Panc1 (cell line): Measurements from ENCODE around the gene IL7R. TPM values are rescaled to one million over a fixed set of nuclear protein-coding genes. Genes with fewer than 3 reads are reported as not detected.

Experiments
- ATAC-seq: fragments of 200-7000 bp; cut with Tn5 transposase; 2 replicates; pipeline ENCODE4 v1.9.1; 2020; ENCODE audit warnings: mild to moderate bottlenecking, moderate library complexity
- BruUV-seq: library from RNA; stranded (reverse); fragments of 400-500 nt; replicated peaks from 2 replicates; lab custom pipeline; 2021; lab: Mats Ljungman, UMichigan
- CTCF ChIA-PET: fragments of 300-600 bp; sonication (Branson Sonifier 250); formaldehyde crosslinking; loops from one replicate; lab custom pipeline; 2022; ENCODE audit warnings: antibody characterized with exemption; lab: Charles Lee
- POLR2A ChIA-PET: fragments of 300-600 bp; sonication (Branson Sonifier 250); formaldehyde crosslinking; loops from one replicate; lab custom pipeline; 2022; ENCODE audit warnings: antibody characterized with exemption; lab: Charles Lee
- DNase-seq: peaks from one replicate; pipeline ENCODE4 v3.0.0-alpha.2; 2010; ENCODE audit warnings: low read depth, low spot score
- H3K27ac ChIP-seq: 2 replicates; pipeline ENCODE4 v1.5.1; 2011; ENCODE audit warnings: mild to moderate bottlenecking, low read length, inconsistent platforms
- H3K27me3 ChIP-seq: fragments of 200-500 bp; sonication (Bioruptor generic); 2 replicates; pipeline ENCODE4 v1.6.0; 2014; ENCODE audit warnings: low read length, inconsistent platforms; ENCODE audit not compliant: control insufficient read depth, insufficient read depth
- H3K36me3 ChIP-seq: fragments of 200-500 bp; sonication (Bioruptor generic); 2 replicates; pipeline ENCODE4 v1.5.1; 2014; ENCODE audit warnings: inconsistent platforms, mild to moderate bottlenecking, low read length, moderate library complexity; ENCODE audit not compliant: control insufficient read depth, insufficient read depth
- H3K4me1 ChIP-seq: 2 replicates; pipeline ENCODE4 v1.5.1; 2011; ENCODE audit warnings: inconsistent platforms, mild to moderate bottlenecking, low read length, moderate library complexity; ENCODE audit not compliant: control insufficient read depth, insufficient read depth
- H3K4me3 ChIP-seq, 2 experiments: 2 replicates each; pipeline ENCODE4 v1.5.1; 2011 to 2012; ENCODE audit warnings: low read depth in 2 of 2, low read length in 2 of 2, mild to moderate bottlenecking in 2 of 2, inconsistent platforms in 1 of 2, moderate library complexity in 1 of 2
- H3K9me3 ChIP-seq: fragments of 200-500 bp; sonication (Bioruptor generic); 2 replicates; pipeline ENCODE4 v1.5.1; 2014; ENCODE audit warnings: low read depth, mild to moderate bottlenecking, inconsistent platforms, low read length, moderate library complexity; ENCODE audit not compliant: control insufficient read depth, insufficient read depth
- POLR2AphosphoS5 ChIP-seq: IDR thresholded peaks from 2 replicates; pipeline ENCODE4 v1.6.1; 2012; ENCODE audit warnings: mild to moderate bottlenecking, low read depth, low read length, moderate library complexity
- SIN3A ChIP-seq: IDR thresholded peaks from 2 replicates; pipeline ENCODE4 v1.6.1; 2012; ENCODE audit warnings: low read depth, mild to moderate bottlenecking, low read length, moderate library complexity, borderline replicate concordance; ENCODE audit not compliant: insufficient read depth
- TCF7L2 ChIP-seq: IDR thresholded peaks from 2 replicates; pipeline ENCODE4 v1.6.1; 2011; ENCODE audit warnings: mild to moderate bottlenecking, low read depth, low read length, inconsistent platforms
- in situ Hi-C: cut with HindIII; loops from 2 replicates; pipeline ENCODE4 v1.10.0; 2016; ENCODE audit warnings: low sequenced_read_pairs, low pct_unique_long_range_greater_than_20kb
- intact Hi-C: fragments of 100-400 bp; cut with micrococcal nuclease; formaldehyde crosslinking; loops from one replicate; pipeline ENCODE4 v1.10.0; 2022; ENCODE audit not compliant: unreplicated experiment
- total RNA-seq: library from RNA; stranded (reverse); gene quantifications from one replicate; pipeline ENCODE4 v1.2.1, GENCODE V29; 2021; ENCODE audit not compliant: unreplicated experiment
- TF ChIP-seq, protein P1 (sequence below), 2 experiments: IDR thresholded peaks; 2 replicates each; pipeline ENCODE4 v1.6.1; 2011 to 2012; ENCODE audit warnings: low read depth in 2 of 2, control low read depth in 1 of 2, low read length in 1 of 2, mild to moderate bottlenecking in 1 of 2, moderate library complexity in 1 of 2; ENCODE audit not compliant: insufficient read depth in 1 of 2
- TF ChIP-seq, protein P2 (sequence below): fragments of 450-650 bp; IDR thresholded peaks from 2 replicates; pipeline ENCODE4 v1.5.1; 2017; ENCODE audit warnings: mild to moderate bottlenecking

IL7R gene
- total RNA-seq, 1 experiment from 2014 or later, result 0.90 TPM

DNA sequence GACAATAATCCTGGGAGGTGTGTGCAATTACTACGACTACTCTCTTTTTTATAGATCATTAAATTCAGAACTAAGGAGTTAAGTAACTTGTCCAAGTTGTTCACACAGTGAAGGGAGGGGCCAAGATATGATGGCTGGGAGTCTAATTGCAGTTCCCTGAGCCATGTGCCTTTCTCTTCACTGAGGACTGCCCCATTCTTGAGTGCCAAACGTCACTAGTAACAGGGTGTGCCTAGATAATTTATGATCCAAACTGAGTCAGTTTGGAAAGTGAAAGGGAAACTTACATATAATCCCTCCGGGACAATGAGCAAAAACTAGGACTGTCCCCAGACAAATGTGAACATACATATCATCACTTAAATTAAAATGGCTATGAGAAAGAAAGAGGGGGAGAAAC is 20.2 kb downstream of the IL7R start:
- no peak overlapping the region for H3K27ac ChIP-seq
- intact Hi-C loops (no loop called here), in situ Hi-C loops (no loop called here)
- ChIA-PET POLR2A (no interaction called here), CTCF (no interaction called here)
- H3K4me3 ChIP-seq, result no peak overlapping the region
- no peaks in the 10 kb centered on the region for H3K27me3 ChIP-seq
- H3K4me1 ChIP-seq, result no peaks in the 10 kb centered on the region
- no TSS peak for BruUV-seq
- H3K36me3 ChIP-seq, result no peaks in the 10 kb centered on the region
- H3K9me3 ChIP-seq, result no peaks in the 10 kb centered on the region
- DNase-seq, result no peak
- TF ChIP-seq, protein P1, sequence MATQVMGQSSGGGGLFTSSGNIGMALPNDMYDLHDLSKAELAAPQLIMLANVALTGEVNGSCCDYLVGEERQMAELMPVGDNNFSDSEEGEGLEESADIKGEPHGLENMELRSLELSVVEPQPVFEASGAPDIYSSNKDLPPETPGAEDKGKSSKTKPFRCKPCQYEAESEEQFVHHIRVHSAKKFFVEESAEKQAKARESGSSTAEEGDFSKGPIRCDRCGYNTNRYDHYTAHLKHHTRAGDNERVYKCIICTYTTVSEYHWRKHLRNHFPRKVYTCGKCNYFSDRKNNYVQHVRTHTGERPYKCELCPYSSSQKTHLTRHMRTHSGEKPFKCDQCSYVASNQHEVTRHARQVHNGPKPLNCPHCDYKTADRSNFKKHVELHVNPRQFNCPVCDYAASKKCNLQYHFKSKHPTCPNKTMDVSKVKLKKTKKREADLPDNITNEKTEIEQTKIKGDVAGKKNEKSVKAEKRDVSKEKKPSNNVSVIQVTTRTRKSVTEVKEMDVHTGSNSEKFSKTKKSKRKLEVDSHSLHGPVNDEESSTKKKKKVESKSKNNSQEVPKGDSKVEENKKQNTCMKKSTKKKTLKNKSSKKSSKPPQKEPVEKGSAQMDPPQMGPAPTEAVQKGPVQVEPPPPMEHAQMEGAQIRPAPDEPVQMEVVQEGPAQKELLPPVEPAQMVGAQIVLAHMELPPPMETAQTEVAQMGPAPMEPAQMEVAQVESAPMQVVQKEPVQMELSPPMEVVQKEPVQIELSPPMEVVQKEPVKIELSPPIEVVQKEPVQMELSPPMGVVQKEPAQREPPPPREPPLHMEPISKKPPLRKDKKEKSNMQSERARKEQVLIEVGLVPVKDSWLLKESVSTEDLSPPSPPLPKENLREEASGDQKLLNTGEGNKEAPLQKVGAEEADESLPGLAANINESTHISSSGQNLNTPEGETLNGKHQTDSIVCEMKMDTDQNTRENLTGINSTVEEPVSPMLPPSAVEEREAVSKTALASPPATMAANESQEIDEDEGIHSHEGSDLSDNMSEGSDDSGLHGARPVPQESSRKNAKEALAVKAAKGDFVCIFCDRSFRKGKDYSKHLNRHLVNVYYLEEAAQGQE (IDR thresholded peaks at IDR 0.05; ENCODE audit: insufficient read depth in 1 of 2, low read depth in 2 of 2, low read length in 1 of 2), result no peak
- TF ChIP-seq, protein P2, sequence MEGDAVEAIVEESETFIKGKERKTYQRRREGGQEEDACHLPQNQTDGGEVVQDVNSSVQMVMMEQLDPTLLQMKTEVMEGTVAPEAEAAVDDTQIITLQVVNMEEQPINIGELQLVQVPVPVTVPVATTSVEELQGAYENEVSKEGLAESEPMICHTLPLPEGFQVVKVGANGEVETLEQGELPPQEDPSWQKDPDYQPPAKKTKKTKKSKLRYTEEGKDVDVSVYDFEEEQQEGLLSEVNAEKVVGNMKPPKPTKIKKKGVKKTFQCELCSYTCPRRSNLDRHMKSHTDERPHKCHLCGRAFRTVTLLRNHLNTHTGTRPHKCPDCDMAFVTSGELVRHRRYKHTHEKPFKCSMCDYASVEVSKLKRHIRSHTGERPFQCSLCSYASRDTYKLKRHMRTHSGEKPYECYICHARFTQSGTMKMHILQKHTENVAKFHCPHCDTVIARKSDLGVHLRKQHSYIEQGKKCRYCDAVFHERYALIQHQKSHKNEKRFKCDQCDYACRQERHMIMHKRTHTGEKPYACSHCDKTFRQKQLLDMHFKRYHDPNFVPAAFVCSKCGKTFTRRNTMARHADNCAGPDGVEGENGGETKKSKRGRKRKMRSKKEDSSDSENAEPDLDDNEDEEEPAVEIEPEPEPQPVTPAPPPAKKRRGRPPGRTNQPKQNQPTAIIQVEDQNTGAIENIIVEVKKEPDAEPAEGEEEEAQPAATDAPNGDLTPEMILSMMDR, result no peak
- ATAC-seq, result no peak

DNA sequence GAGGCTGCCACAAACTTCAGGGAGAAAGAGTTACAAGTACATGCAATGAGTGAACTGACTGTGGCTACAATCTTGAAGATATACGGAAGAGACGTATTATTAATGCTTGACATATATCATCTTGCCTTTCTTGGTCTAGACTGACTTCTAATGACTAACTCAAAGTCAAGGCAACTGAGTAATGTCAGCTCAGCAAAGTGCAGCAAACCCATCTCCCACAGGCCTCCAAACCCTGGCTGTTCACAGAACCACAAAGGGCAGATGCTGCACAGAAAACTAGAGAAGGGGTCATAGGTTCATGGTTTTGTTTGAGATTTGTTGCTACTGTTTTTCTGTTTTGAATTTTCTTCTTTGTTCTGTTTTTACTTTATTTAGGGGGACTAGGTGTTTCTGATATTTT is 21.0 kb downstream of the IL7R start:
- ChIA-PET POLR2A (no interaction called here), CTCF (no interaction called here)
- DNase-seq (no peak), ATAC-seq (no peak)
- H3K36me3 ChIP-seq, result no peaks in the 10 kb centered on the region
- H3K27me3 ChIP-seq, result no peaks in the 10 kb centered on the region
- H3K4me3 ChIP-seq, result no peak overlapping the region
- in situ Hi-C loops (no loop called here), intact Hi-C loops (no loop called here)
- H3K4me1 ChIP-seq, result no peaks in the 10 kb centered on the region
- TF ChIP-seq, protein P2, result no peak
- TF ChIP-seq TCF7L2, result no peak
- TF ChIP-seq SIN3A, result no peak
- no peak for TF ChIP-seq POLR2AphosphoS5
- TF ChIP-seq, protein P1 (IDR thresholded peaks at IDR 0.05; ENCODE audit: insufficient read depth in 1 of 2, low read depth in 2 of 2, low read length in 1 of 2), result no peak
- H3K9me3 ChIP-seq, result no peaks in the 10 kb centered on the region
- no peak overlapping the region for H3K27ac ChIP-seq
- BruUV-seq, result no TSS peak
